ENCODE data around the gene SUCLG2. TPM values are rescaled to one million over a fixed set of nuclear protein-coding genes. Genes with fewer than 3 reads are reported as not detected.

SUCLG2 gene, protein sequence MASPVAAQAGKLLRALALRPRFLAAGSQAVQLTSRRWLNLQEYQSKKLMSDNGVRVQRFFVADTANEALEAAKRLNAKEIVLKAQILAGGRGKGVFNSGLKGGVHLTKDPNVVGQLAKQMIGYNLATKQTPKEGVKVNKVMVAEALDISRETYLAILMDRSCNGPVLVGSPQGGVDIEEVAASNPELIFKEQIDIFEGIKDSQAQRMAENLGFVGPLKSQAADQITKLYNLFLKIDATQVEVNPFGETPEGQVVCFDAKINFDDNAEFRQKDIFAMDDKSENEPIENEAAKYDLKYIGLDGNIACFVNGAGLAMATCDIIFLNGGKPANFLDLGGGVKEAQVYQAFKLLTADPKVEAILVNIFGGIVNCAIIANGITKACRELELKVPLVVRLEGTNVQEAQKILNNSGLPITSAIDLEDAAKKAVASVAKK
- total RNA-seq: 10 to 100 TPM; 54.4 to 81.4 (median 59.6) TPM

- TF ChIP-seq, protein P1, sequence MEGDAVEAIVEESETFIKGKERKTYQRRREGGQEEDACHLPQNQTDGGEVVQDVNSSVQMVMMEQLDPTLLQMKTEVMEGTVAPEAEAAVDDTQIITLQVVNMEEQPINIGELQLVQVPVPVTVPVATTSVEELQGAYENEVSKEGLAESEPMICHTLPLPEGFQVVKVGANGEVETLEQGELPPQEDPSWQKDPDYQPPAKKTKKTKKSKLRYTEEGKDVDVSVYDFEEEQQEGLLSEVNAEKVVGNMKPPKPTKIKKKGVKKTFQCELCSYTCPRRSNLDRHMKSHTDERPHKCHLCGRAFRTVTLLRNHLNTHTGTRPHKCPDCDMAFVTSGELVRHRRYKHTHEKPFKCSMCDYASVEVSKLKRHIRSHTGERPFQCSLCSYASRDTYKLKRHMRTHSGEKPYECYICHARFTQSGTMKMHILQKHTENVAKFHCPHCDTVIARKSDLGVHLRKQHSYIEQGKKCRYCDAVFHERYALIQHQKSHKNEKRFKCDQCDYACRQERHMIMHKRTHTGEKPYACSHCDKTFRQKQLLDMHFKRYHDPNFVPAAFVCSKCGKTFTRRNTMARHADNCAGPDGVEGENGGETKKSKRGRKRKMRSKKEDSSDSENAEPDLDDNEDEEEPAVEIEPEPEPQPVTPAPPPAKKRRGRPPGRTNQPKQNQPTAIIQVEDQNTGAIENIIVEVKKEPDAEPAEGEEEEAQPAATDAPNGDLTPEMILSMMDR (IDR thresholded peaks at IDR 0.05; ENCODE audit: low read depth): no peak
Measured at GRCh38 chr3:67654099-67654843, at the start of gene SUCLG2. SUCLG2 (minus strand) TSS chr3:67654612; CDS start chr3:67654586, 26 bp downstream.

DNA sequence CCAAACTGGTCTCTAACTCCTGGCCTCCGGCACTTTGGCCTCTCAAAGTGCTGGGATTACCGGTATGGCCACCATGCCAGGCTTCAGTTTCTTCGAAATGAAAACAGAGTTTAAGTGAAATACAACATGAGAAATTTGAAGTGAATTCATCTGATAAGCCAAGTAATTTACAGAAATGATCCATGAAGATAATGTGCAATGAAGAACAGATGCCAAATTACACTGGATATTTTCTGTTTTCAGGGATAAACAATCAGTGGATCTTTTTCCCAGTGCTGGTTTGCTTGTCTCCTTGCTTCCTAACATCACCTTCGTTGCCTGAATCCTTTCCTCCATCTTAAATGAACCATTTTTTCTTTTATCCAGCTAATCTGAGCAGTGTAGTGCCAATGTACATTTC is 46.2 kb upstream of the SUCLG2 start:
- TF ChIP-seq, protein P1 (IDR thresholded peaks at IDR 0.05; ENCODE audit: low read depth): no peak

GRCh38 chr3:67699882-67700281 is 45.5 kb upstream of the SUCLG2 start:
- TF ChIP-seq, protein P1 (IDR thresholded peaks at IDR 0.05; ENCODE audit: low read depth): no peak

DNA sequence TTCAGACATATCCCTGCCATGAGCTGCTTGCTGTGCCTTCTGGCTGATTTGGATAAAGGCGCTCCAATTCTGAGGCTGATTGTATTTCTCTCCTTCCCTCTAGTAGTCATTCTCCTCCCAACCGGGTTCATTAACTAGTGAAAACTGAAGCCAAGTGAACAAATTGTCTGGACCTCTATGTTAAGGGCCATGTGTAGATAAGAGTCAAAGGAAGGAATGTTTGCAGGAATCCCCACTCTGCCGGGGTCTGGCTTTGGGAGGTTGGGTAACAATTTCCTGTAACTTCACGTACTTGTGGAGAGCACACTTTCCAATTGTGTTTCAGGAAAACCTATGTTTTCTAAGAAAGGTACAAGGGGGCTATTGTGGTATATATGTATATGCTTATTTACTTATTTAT is 38.2 kb upstream of the SUCLG2 start:
- TF ChIP-seq, protein P1 (IDR thresholded peaks at IDR 0.05; ENCODE audit: low read depth): no peak

DNA sequence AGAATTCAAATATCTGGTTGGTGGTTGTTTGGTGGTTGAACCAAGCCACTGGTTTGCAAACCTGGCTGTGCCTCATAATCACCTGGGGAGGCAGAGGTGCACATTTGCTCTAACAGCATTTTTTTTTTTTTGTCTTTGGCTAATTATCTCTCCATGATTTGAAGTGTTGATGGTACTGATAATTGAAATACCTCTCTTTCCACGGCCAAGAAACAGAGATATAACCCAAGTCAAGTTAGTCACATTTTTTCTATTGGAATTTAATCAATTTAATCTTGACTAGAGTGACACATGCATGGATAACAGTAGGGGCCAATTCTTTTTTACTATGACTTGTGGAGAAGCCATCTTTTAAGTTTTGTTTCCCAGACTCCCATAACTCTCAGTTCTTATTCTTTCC is 37.5 kb upstream of the SUCLG2 start:
- TF ChIP-seq, protein P1 (IDR thresholded peaks at IDR 0.05; ENCODE audit: low read depth): no peak

DNA sequence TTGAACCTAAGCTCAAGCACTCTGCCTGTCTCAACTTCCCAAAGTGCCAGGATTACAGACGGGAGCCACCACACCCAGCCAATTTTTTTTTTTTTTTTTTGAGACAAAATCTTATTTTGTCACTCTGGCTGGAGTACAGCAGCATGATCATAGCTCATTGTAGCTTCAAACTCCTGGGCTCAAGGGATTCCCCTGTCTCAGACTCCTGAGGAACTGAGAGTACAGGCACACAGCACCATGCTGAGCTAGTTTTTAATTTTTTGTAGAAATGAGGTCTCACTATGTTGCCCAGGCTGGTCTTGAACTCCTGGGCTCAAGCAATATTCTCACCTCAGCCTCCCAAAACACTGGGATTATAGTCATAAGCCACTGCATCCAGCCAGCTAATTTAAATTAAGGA is 36.8 kb upstream of the SUCLG2 start:
- TF ChIP-seq, protein P1 (IDR thresholded peaks at IDR 0.05; ENCODE audit: low read depth): no peak

DNA sequence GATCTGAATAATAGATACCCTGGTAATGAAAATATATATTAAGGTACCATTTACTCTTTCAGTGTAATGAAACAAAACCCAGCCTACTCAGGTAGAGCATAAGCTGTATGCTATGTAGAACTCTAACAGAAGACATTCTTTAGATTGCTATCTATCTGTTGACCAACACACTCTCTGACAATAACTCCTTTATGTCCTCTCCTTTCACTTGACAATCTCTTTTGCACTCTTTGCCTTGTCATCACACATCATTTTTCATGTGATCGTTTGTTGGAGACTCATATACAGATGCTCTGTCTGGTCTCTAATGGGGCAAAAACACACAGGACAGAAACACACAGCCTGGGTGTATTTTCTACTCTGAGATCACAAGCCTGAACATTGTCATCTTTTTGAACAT is 35.4 kb upstream of the SUCLG2 start:
- TF ChIP-seq, protein P1 (IDR thresholded peaks at IDR 0.05; ENCODE audit: low read depth): no peak
